ENCODE results near the gene FGD5. TPM values are rescaled to one million over a fixed set of nuclear protein-coding genes. Genes with fewer than 3 reads are reported as not detected.

The FGD5 gene
- total RNA-seq, 1 donor from 2014 or later, result 0.22 TPM

DNA sequence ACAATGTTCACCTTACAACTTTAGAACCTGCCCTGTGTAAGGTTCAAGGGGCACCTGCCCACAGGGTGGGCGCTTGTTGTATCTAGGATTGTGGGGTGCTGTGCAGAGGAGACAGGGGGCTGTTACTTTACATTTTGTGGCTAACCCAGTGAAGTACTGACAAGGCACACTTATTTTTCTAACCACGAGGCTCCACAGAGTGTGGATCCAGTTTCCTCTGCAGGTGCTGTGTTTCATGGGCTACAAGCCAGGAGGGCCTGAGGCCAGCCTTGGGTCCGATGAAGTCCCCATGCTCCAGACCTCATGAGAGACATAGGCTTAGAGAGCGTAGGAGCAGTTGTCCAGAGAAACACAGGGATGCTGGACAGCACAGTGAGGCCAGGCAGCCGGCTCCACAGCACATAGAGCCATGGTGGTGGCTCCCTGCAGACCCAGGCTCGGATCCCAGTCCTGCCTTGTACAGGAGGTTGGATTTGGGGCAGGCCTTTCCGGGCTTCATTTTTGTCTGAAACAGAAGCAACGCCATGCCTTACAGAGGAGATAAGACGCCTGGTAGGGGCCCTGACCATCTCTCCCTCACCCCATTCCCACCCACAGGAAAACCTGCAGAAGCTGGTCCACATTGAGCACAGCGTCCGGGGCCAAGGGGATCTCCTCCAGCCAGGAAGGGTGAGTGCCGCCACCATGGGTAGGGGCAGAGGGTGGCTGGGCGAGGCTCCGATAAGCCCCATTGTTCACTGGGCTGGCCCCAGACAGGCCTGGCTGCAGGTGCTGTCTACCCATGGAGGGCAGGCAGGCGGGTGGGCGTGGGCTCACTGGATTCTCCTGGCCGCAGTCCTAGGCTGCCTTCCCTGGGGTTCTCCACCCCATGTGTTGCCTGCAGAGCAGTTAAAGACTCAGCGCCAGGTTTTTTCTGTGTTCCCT, 88.5 kb downstream of the FGD5 start:
- no peak overlapping the region for H3K27ac Mint-ChIP-seq (ENCODE audit: unreplicated experiment)
- H3K4me3 Mint-ChIP-seq (ENCODE audit: unreplicated experiment), result no peak overlapping the region
- H3K4me1 Mint-ChIP-seq (ENCODE audit: low read depth), result no peaks in the 10 kb centered on the region
- TF ChIP-seq, protein P1, sequence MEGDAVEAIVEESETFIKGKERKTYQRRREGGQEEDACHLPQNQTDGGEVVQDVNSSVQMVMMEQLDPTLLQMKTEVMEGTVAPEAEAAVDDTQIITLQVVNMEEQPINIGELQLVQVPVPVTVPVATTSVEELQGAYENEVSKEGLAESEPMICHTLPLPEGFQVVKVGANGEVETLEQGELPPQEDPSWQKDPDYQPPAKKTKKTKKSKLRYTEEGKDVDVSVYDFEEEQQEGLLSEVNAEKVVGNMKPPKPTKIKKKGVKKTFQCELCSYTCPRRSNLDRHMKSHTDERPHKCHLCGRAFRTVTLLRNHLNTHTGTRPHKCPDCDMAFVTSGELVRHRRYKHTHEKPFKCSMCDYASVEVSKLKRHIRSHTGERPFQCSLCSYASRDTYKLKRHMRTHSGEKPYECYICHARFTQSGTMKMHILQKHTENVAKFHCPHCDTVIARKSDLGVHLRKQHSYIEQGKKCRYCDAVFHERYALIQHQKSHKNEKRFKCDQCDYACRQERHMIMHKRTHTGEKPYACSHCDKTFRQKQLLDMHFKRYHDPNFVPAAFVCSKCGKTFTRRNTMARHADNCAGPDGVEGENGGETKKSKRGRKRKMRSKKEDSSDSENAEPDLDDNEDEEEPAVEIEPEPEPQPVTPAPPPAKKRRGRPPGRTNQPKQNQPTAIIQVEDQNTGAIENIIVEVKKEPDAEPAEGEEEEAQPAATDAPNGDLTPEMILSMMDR (IDR thresholded peaks at IDR 0.05), result no peak
- H3K9me3 Mint-ChIP-seq (ENCODE audit: low read depth), result peaks cover 12% of the 10 kb centered on the region
- no peak for DNase-seq (ENCODE audit: low spot score)
- H3K27me3 Mint-ChIP-seq (ENCODE audit: low read depth), result peaks cover 22% of the 10 kb centered on the region
- peaks cover 3% of the 10 kb centered on the region for H3K36me3 Mint-ChIP-seq (ENCODE audit: low read depth)

DNA sequence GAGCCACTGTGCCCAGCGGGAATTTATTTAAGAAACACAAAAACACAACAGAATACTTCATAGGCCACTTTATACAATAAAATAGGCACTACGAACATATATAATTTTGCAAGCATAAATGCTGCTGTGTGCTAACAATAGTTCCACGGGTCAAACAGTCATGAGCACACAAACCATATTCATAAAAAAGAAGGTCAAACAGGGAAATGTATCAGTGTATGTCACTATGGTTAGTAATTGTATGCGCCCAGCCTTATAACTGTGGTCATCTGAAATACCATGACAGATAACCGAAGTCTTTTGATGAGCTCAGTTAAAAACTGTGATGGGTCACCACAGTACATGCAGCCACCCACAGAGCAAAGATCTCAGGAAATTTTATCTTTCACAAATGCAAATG, 90.5 kb downstream of the FGD5 start:
- no peak overlapping the region for H3K4me3 Mint-ChIP-seq (ENCODE audit: unreplicated experiment)
- H3K27ac Mint-ChIP-seq (ENCODE audit: unreplicated experiment), result no peak overlapping the region

DNA sequence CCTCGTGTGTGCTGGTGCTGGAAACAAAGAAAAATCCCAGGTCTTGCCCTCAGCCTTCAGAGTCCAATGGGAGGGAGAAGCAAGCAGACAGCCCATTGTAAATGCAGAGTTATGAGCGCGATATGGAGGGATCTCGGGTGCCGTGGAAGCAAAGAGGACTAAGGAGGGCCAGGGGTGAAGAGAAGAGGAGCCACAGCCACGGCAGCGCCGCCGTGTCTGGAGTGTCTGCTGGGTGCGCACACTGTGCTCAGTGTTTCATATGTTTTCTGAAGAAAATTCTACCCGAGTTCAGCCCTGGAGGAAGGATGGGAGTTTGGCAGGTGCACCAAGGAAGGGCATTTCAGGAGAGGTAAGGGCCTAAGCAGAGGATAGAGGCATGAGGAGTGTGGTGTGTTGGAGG, 92.9 kb downstream of the FGD5 start:
- Mint-ChIP-seq H3K27me3 (ENCODE audit: low read depth) (peaks cover 36% of the 10 kb centered on the region), H3K36me3 (ENCODE audit: low read depth) (no peaks in the 10 kb centered on the region), H3K4me3 (ENCODE audit: unreplicated experiment) (no peak overlapping the region), H3K27ac (ENCODE audit: unreplicated experiment) (no peak overlapping the region), H3K4me1 (ENCODE audit: low read depth) (no peaks in the 10 kb centered on the region), H3K9me3 (ENCODE audit: low read depth) (no peaks in the 10 kb centered on the region)
- TF ChIP-seq, protein P1 (IDR thresholded peaks at IDR 0.05), result no peak
- no peak for DNase-seq (ENCODE audit: low spot score)

More for the DNA sequence above, 90.5 kb downstream of the FGD5 start:
- no peak for DNase-seq (ENCODE audit: low spot score)
- Mint-ChIP-seq H3K36me3 (ENCODE audit: low read depth) (peaks cover 3% of the 10 kb centered on the region), H3K9me3 (ENCODE audit: low read depth) (peaks cover 12% of the 10 kb centered on the region), H3K27me3 (ENCODE audit: low read depth) (peaks cover 31% of the 10 kb centered on the region), H3K4me1 (ENCODE audit: low read depth) (no peaks in the 10 kb centered on the region)
- TF ChIP-seq, protein P1 (IDR thresholded peaks at IDR 0.05), result no peak

DNA sequence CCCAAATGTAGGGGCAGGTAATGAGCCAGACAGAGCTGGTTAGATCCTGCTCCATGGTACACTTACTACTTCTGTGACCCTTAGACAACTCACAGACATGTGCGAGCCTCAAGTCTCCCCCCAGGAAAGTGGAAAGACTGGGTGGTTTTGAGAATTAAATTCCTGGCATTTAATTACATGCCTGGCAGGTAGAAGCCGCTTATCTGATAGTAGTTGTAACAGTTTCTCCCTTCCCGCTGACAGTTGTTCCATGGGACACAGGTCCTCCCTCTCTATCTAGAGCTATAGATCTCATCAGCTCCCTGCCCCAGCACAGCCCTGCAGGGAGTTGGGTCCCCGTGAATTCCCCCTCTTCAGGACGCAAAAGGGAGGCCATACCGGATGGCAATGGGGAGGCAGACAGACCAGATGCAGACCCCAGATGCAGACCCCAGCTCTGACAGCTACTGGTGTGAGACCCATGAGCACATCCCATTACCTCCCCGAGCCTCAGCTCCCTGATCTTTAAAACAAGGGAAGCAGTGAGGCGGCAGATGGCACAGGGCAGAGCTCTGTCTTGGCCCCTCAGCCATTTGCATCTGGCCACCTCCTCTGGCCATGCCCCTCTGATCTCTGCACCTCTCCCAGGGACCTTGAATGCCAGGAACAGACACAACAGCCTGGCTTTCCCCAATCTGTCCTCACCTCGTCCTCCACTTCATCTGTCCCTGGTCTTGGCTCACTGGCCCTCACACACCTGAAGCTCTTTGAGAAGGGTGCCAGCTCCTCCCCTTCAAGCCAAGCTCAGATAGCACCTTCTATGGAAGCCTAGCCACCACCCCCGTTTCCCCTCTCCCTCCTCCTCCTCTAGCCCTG, 94.5 kb downstream of the FGD5 start:
- H3K4me3 Mint-ChIP-seq (ENCODE audit: unreplicated experiment), result no peak overlapping the region
- TF ChIP-seq, protein P1 (IDR thresholded peaks at IDR 0.05), result no peak
- H3K4me1 Mint-ChIP-seq (ENCODE audit: low read depth), result no peaks in the 10 kb centered on the region

More for the DNA sequence above, 94.5 kb downstream of the FGD5 start:
- peaks cover 50% of the 10 kb centered on the region for H3K27me3 Mint-ChIP-seq (ENCODE audit: low read depth)
- no peaks in the 10 kb centered on the region for H3K9me3 Mint-ChIP-seq (ENCODE audit: low read depth)
- H3K36me3 Mint-ChIP-seq (ENCODE audit: low read depth), result no peaks in the 10 kb centered on the region
- no peak overlapping the region for H3K27ac Mint-ChIP-seq (ENCODE audit: unreplicated experiment)
- no peak for DNase-seq (ENCODE audit: low spot score)
